Activated gamma-delta T cell (primary cell): ENCODE results near the gene SOS1.
"Not testable (repeated sequence)": the region's sequence is repeated elsewhere in the genome, so short reads cannot be mapped to it uniquely, and the experiment has no call there.

Source experiments
- DNase-seq: peaks from one replicate; lab custom pipeline; 2025; lab: John Stamatoyannopoulos, UW

The SOS1 gene

GRCh38 chr2:39138837-39139211 is 18.0 kb upstream of the SOS1 start:
- DNase-seq: no peak

GRCh38 chr2:39138187-39138836 is 17.5 kb upstream of the SOS1 start:
- not testable (repeated sequence) for DNase-seq

- DNase-seq: no peak
These were observed 15.9 kb upstream of the SOS1 start for GRCh38 chr2:39136799-39137198.

GRCh38 chr2:39135690-39136259 is 14.9 kb upstream of the SOS1 start:
- DNase-seq: no peak

- no peak for DNase-seq
These were observed 12.5 kb upstream of the SOS1 start for GRCh38 chr2:39133215-39133851.

- no peak for DNase-seq
These were observed 8.1 kb upstream of the SOS1 start for GRCh38 chr2:39128919-39129391.

GRCh38 chr2:39127973-39128372 is 7.1 kb upstream of the SOS1 start:
- DNase-seq: no peak

GRCh38 chr2:39124746-39125057 is 3.9 kb upstream of the SOS1 start:
- no peak for DNase-seq

- DNase-seq: peak; percentile 98
These were observed 3.3 kb upstream of the SOS1 start for GRCh38 chr2:39124000-39124745.

- no peak for DNase-seq
These were observed 2.7 kb upstream of the SOS1 start for GRCh38 chr2:39123436-39123999.

GRCh38 chr2:39121523-39122063 is 742 bp upstream of the SOS1 start:
- DNase-seq: no peak

- no peak for DNase-seq
These were observed 405 bp downstream of the SOS1 start for GRCh38 chr2:39120521-39120770.

- peak; percentile 42 for DNase-seq
These were observed 925 bp downstream of the SOS1 start for GRCh38 chr2:39119732-39120520.

GRCh38 chr2:39118786-39119499 is 1.9 kb downstream of the SOS1 start:
- no peak for DNase-seq

GRCh38 chr2:39115556-39115955 is 5.3 kb downstream of the SOS1 start:
- no peak for DNase-seq

- no peak for DNase-seq
These were observed 6.1 kb downstream of the SOS1 start for GRCh38 chr2:39114771-39115170.

GRCh38 chr2:39109537-39109936 is 11.3 kb downstream of the SOS1 start:
- no peak for DNase-seq

- DNase-seq: no peak
These were observed 12.5 kb downstream of the SOS1 start for GRCh38 chr2:39108377-39108776.

GRCh38 chr2:39107724-39108273 is 13.1 kb downstream of the SOS1 start:
- DNase-seq: no peak

GRCh38 chr2:39107156-39107555 is 13.7 kb downstream of the SOS1 start:
- no peak for DNase-seq
